ENCODE data around the gene CEP128. TPM values are rescaled to one million over a fixed set of nuclear protein-coding genes. Genes with fewer than 3 reads are reported as not detected.
A peak's percentile ranks its signal among the peaks of the same experiment; 100 is the strongest.

The CEP128 gene
- total RNA-seq (2014; rRNA removed; shearing (Covaris generic)) (0.76 and 5.2 TPM in 2 replicates), polyA plus RNA-seq (2016; fragmentation: Nextera tagmentation; extraction: Ambion mirVana) (1.7 and 2.4 TPM in 2 replicates)

- H2AFZ ChIP-seq = peak within 1 kb of the TSS; percentile 97
- in situ Hi-C loops (cut with MboI) = no loop called here
Measured at GRCh38 chr14:80941241-80942185, at the start of gene CEP128. CEP128 (minus strand) TSS chr14:80941738.

GRCh38 chr14:80988735-80989429 is 47.3 kb upstream of the CEP128 start:
- H3K4me1 ChIP-seq (ENCODE audit: insufficient read depth) = no peaks in the 10 kb centered on the region
- H3K79me2 ChIP-seq (ENCODE audit: insufficient read depth) = no peaks in the 10 kb centered on the region
- TF ChIP-seq EZH2phosphoT487 (IDR thresholded peaks at IDR 0.05; ENCODE audit: insufficient read depth, low read depth) (no peak), EZH2 (IDR thresholded peaks at IDR 0.05; ENCODE audit: insufficient read depth, poor library complexity, severe bottlenecking) (no peak)
- H3K9me2 ChIP-seq (ENCODE audit: insufficient read depth) = no peaks in the 10 kb centered on the region
- H3K27ac ChIP-seq = no peak overlapping the region
- no peak overlapping the region for H3K9ac ChIP-seq
- no peaks in the 10 kb centered on the region for H3K9me3 ChIP-seq (ENCODE audit: low read depth)
- in situ Hi-C loops (cut with MboI) = loop anchor here (25.0 kb wide), 1 partner anchor 473 kb away; no protein-coding TSS in a partner anchor
- peaks cover 12% of the 10 kb centered on the region; the same call in 1 of the 2 replicates for H3K27me3 ChIP-seq (replicated peaks; ENCODE audit: insufficient read depth)
- peak; percentile 49 for DNase-seq
- H2AFZ ChIP-seq = no peak overlapping the region
- H3K4me2 ChIP-seq (ENCODE audit: unreplicated experiment) = no peak overlapping the region
- H3K4me3 ChIP-seq = no peak overlapping the region
- WGBS, 2 experiments (ENCODE audit: low coverage in 1 of 2, low lambda C conversion rate in 2 of 2, missing lambda C conversion rate in 2 of 2) = 65 to 74% methylated on average over 6 of the region's 6 CpGs
- no peaks in the 10 kb centered on the region for H4K20me1 ChIP-seq (ENCODE audit: insufficient read depth)
- no peaks in the 10 kb centered on the region; the same call in 1 of the 2 replicates for H3F3A ChIP-seq (ENCODE audit: insufficient read depth)
- H3K36me3 ChIP-seq (ENCODE audit: low read depth) = no peaks in the 10 kb centered on the region

More at GRCh38 chr14:80941241-80942185, at the start of gene CEP128:
- Histone ChIP-seq H3K4me2 (ENCODE audit: unreplicated experiment) (peak within 1 kb of the TSS; percentile 73), H3K4me1 (ENCODE audit: insufficient read depth) (peaks cover 17% of the 10 kb centered on the region), H3K9ac (peak within 1 kb of the TSS; percentile 82), H3K4me3 (peak within 1 kb of the TSS; percentile 76), H3K36me3 (ENCODE audit: low read depth) (no peaks in the 10 kb centered on the region), H3K27ac (peak within 1 kb of the TSS; percentile 8; the same call in 1 of the 2 replicates), H3K9me3 (ENCODE audit: low read depth) (no peaks in the 10 kb centered on the region), H4K20me1 (ENCODE audit: insufficient read depth) (no peaks in the 10 kb centered on the region), H3K9me2 (ENCODE audit: insufficient read depth) (no peaks in the 10 kb centered on the region), H3K27me3 (replicated peaks; ENCODE audit: insufficient read depth) (no peaks in the 10 kb centered on the region), H3K79me2 (ENCODE audit: insufficient read depth) (peaks cover 6% of the 10 kb centered on the region), H3F3A (ENCODE audit: insufficient read depth) (peaks cover 5% of the 10 kb centered on the region)
- TF ChIP-seq EZH2 (IDR thresholded peaks at IDR 0.05; ENCODE audit: insufficient read depth, poor library complexity, severe bottlenecking) = no peak
- TF ChIP-seq EZH2phosphoT487 (IDR thresholded peaks at IDR 0.05; ENCODE audit: insufficient read depth, low read depth) = no peak
- 3% methylated on average over 33 to 40 of the region's 40 CpGs for WGBS, 2 experiments (ENCODE audit: low coverage in 1 of 2, low lambda C conversion rate in 2 of 2, missing lambda C conversion rate in 2 of 2)
- DNase-seq = peak; percentile 99

- no peak for TF ChIP-seq EZH2phosphoT487 (IDR thresholded peaks at IDR 0.05; ENCODE audit: insufficient read depth, low read depth)
- TF ChIP-seq EZH2 (IDR thresholded peaks at IDR 0.05; ENCODE audit: insufficient read depth, poor library complexity, severe bottlenecking) = no peak
- Histone ChIP-seq H3K9me3 (ENCODE audit: low read depth) (no peaks in the 10 kb centered on the region), H3K9me2 (ENCODE audit: insufficient read depth) (no peaks in the 10 kb centered on the region), H3K4me2 (ENCODE audit: unreplicated experiment) (no peak overlapping the region), H3F3A (ENCODE audit: insufficient read depth) (no peaks in the 10 kb centered on the region; the same call in 1 of the 2 replicates), H3K4me1 (ENCODE audit: insufficient read depth) (no peaks in the 10 kb centered on the region), H2AFZ (no peak overlapping the region), H4K20me1 (ENCODE audit: insufficient read depth) (no peaks in the 10 kb centered on the region), H3K4me3 (no peak overlapping the region), H3K27ac (no peak overlapping the region), H3K27me3 (replicated peaks; ENCODE audit: insufficient read depth) (peaks cover 12% of the 10 kb centered on the region; the same call in 1 of the 2 replicates), H3K9ac (no peak overlapping the region), H3K36me3 (ENCODE audit: low read depth) (no peaks in the 10 kb centered on the region), H3K79me2 (ENCODE audit: insufficient read depth) (no peaks in the 10 kb centered on the region)
- in situ Hi-C loops (cut with MboI) = loop anchor here (25.0 kb wide), 1 partner anchor 474 kb away; no protein-coding TSS in a partner anchor
- WGBS, 2 experiments (ENCODE audit: low coverage in 1 of 2, low lambda C conversion rate in 2 of 2, missing lambda C conversion rate in 2 of 2) = 43 to 80% methylated on average over 1 of the region's 1 CpG
- DNase-seq = no peak
Measured at GRCh38 chr14:80988192-80988591, 46.7 kb upstream of the CEP128 start.
